SK-N-MC (cell line): ENCODE measurements around the gene AMFR.

Experiments
- EZH2 ChIP-seq: fragments of 200-600 bp; sonication (generic); IDR thresholded peaks from one replicate; pipeline ENCODE4 v1.6.1; 2017; ENCODE audit warnings: antibody characterized with exemption
- FOXP2 ChIP-seq: optimal IDR thresholded peaks from 2 replicates; pipeline ENCODE3; 2011; ENCODE audit warnings: mild to moderate bottlenecking, moderate library complexity; ENCODE audit not compliant: insufficient read depth; ENCODE audit errors: extremely low read length, control extremely low read depth
- POLR2AphosphoS5 ChIP-seq: IDR thresholded peaks from 2 replicates; pipeline ENCODE4 v1.6.1; 2012; ENCODE audit warnings: mild to moderate bottlenecking, low read depth, low read length, borderline replicate concordance

DNA sequence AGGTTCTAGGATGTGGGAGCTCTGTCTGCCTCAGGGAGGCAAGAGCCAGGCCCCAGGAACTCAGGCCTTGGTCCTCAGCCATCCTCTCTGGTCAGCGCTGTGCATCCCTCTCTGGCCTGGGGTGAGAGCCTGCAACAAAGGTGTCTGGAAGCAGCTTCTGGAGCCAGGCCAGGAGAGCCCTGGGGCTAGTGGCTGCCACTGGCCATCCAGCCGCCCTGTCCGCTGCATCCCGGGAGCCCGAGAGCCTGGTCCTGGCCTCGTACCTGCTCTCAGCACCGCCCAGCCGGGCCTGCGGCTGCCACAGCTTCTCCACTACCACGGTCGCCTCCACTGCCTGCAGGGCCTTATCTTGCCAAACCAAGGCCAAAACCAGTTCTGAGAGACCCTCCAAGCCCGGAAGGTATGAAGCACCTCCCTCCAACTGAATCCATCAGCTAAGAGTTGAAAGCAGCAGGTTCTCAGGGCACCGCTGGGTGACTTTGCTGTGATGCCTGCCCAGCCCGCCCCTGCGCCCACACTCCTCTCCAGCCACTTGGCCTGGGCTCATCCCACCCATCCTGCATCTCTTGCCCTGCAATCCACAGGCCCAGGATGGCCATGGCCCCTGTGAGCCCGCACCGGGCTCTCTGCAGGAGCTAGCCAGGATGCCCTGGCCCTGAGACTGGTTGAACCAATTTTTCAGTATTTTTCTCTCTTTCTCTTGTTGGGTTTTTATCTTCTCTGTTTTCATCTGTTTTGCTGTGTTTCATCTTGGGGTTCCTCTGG is 85.7 kb downstream of the AMFR start:
- no peak for TF ChIP-seq EZH2
- no peak for TF ChIP-seq POLR2AphosphoS5
- no peak for TF ChIP-seq FOXP2
